Activated effector memory CD4-positive, alpha-beta T cell treated with anti-CD3 and anti-CD28 coated beads, Interleukin-2, amount 50 U/mL, for 16 hours (primary cell): ENCODE results near the gene GLB1L3.

ENCODE experiments used
- DNase-seq: peaks from one replicate; pipeline ENCODE4 v3.0.0-alpha.2; 2020

Gene GLB1L3, protein sequence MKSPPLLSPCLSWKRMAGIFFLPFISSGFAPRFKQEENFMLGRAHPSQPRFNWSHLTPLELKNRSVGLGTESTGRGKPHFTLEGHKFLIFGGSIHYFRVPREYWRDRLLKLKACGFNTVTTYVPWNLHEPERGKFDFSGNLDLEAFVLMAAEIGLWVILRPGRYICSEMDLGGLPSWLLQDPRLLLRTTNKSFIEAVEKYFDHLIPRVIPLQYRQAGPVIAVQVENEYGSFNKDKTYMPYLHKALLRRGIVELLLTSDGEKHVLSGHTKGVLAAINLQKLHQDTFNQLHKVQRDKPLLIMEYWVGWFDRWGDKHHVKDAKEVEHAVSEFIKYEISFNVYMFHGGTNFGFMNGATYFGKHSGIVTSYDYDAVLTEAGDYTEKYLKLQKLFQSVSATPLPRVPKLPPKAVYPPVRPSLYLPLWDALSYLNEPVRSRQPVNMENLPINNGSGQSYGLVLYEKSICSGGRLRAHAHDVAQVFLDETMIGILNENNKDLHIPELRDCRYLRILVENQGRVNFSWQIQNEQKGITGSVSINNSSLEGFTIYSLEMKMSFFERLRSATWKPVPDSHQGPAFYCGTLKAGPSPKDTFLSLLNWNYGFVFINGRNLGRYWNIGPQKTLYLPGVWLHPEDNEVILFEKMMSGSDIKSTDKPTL

DNA sequence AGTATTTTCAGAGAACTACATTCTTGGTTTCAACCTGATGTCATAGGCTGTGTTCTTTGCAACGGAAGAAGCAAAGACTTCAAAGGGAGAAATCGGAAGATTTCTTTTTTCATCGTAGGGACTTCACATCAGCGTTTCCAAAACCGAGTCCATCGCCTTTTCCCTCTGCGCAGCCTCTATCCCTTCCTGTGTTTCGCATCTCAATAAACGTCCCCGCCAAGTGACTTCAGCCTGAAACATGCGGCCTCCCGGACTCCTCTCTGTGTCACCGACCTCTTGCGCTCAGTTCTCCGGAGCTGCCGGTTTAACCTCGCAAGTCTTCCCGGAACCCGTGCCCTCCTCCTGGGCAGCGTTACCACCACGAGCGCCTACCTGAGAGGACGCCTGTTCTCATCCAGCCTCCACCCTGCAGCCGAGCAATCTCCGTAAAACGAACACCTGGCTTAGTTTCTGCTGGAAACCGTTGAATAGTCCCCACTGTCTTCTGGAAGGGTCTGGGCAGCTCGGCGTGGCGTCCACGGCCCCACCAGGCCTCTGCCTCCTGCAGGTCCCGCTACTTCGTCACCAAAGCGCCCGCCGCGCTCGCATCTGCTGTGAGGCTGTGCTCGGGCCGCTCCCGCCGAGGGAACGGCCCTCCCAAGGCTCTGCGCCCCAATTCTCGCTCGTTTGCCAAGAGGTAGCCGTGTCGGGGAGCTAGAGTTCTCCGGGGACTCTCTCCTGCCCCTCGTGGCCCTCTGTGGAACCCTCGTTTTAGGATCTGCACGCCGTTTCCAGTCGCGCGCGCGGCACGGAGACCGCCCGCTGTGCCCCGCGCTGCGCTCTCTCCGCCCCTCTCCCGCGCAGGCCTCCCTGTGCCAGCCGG is at the start of gene GLB1L3:
TSS of gene GLB1L3 (plus strand) at position 846 of the 862 bp plus-strand sequence. CDS start 362 bp downstream, outside the sequence.
- peak; percentile 92 for DNase-seq

DNA sequence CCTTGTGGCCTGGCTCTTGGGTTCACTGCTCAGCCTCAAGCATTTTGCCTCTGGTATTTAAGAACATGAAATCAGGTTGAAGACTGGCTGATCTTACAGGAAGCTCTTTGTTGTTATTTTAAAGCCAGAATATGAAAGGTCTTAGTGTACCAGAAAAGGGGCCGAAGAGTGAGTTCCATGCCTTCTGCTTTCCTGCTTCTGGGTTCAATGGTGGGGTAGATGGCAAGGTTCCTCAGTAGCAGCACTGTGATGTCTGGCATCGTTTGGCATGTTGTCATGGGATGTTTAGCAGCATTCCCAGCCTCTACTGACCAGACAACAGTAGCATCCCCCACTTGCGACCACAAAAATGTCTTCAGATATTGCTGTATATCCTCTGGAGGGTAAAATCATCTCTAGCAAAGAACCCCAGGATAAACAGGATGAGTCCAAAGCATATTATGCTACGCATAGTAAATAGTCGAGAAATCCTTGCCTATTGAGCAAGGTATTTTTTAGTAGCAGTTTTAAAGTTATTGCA is 49.3 kb upstream of the GLB1L3 start:
- DNase-seq, result no peak

- DNase-seq, result no peak
Observed at GRCh38 chr11:134228625-134229024, 47.6 kb upstream of the GLB1L3 start.

- DNase-seq, result no peak
Observed at GRCh38 chr11:134229126-134229790, 46.9 kb upstream of the GLB1L3 start.

DNA sequence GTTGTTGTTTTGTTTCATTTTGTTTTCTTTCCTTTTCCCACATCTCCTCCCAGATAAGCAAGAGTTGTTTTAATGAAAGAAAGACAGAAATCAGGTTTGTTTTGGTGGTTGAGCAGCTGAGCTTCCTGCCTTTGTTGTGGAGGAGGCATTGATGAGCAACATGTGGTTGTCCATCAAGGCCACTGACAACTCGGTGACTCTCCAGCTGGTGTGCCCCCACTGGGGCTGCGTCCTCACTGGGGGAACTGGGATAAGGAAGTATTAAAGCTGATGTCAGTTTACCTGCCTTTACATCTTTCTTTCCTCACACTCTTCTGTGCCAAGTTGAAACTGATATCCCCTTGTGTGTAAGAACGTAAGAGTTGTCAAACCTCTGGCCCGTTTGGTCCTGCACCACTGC is 45.8 kb upstream of the GLB1L3 start:
- no peak for DNase-seq

DNA sequence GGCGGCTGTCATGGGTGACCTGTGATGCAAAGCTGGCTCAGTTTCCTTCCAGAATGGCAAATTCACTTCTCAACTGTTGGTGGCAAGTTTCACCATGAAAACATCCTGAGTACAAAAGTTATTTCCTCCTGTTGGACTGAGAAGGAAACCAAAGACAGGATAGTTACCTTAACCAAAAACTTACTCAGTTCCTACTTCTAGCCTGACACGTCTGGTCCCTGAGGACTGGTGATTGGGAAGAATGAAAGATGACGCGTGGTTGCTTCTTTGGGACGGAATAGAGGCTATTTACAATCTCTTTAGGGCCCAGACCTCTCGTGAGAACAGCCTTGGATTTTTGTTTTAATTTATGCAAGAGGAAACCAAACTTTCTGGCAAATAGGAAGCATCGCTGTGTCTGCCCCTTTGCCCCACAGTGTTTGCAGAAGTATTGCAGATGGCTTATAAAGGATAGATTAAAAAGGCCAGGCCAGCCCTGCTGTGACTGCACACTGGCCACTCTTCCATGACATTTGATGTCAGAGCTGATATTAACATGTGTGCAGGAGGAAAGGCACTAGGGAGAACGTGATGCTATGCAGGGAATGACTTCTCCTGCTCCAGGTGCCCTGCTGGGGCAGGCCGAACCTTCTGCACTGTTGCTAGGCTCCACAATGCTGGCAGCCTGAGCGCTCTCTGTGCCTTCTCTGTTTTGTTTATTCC is 44.1 kb upstream of the GLB1L3 start:
- DNase-seq, result no peak

- DNase-seq, result no peak
Observed at GRCh38 chr11:134233729-134234179, 42.4 kb upstream of the GLB1L3 start.

DNA sequence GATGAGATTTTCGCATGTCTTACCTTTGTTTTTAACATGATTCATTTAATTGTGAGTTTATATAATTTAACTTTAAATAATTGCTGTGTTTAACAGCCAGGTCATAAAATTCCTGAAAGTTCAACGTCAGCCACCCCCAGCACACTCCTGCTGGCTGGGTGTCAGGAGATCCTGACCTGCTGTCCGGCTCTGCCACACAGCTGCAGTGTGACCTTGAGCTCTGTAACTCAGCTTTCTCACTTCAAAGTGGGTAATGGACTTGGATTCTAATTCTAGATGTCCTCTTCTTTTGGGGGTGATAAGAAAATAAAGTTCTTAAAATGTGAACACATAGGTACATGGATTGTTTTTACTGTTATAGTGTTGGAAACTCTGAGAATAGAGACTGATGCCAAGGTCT is 40.8 kb upstream of the GLB1L3 start:
- no peak for DNase-seq

- no peak for DNase-seq
Observed at GRCh38 chr11:134236834-134237556, 39.2 kb upstream of the GLB1L3 start.

- no peak for DNase-seq
Observed at GRCh38 chr11:134237557-134237922, 38.6 kb upstream of the GLB1L3 start.

GRCh38 chr11:134238956-134239355 is 37.2 kb upstream of the GLB1L3 start:
- no peak for DNase-seq

DNA sequence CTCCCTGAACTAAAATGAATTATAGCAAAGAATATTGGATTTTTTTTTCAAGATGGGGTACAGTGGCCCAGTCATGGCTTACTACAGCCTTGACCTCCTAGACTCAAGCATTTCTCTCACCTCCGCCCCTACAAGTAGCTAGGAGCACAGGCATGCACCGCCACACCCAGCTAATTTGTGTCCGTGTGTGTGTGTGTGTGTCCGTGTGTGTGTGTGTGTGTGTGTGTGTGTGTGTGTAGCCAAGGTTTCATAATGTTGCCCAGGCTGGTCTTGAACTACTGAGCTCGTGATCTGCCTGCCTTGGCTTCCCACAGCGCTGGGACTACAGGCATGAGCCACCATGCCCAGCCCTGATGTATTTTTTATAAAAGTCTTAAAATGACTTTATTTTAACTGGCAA is 35.6 kb upstream of the GLB1L3 start:
- no peak for DNase-seq

DNA sequence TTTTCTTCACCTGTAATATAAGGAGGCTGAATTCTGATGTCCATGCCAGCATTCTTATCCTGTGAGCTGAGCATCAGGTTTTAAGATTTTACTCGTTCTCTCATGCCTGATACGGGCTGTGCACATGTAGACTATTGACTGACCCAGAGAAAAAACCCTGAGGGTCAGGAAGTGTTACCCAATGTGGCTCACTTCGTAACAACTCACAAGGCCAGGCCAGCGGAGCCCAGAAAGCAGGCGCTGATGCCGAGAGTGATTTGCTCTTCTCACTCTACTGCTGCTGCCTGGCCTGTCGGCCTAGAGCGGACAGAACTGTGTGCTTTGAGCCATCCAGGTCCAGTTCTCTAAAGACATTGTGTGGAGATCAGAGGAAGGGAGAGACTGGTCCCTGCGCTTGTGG is 33.8 kb upstream of the GLB1L3 start:
- no peak for DNase-seq

GRCh38 chr11:134243913-134244312 is 32.3 kb upstream of the GLB1L3 start:
- no peak for DNase-seq

DNA sequence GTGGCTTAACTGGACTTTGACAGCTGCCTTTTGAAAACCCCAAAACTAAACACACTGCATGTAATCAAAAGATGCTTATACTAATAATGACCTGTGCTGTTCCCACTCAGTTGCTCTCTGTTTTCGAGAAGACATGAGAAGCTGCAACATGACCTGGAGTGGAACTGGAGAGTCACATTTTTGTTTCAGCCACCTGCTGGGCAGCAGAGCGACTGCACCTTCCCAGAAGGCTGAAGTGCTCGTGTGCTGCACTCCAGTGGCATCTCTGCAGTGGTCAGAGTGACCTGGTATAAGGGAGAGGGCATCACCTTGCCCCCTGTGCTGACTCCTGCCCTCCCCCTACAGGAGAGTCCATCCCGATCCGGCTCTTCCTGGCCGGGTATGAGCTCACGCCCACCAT is 31.6 kb upstream of the GLB1L3 start:
- DNase-seq, result no peak

DNA sequence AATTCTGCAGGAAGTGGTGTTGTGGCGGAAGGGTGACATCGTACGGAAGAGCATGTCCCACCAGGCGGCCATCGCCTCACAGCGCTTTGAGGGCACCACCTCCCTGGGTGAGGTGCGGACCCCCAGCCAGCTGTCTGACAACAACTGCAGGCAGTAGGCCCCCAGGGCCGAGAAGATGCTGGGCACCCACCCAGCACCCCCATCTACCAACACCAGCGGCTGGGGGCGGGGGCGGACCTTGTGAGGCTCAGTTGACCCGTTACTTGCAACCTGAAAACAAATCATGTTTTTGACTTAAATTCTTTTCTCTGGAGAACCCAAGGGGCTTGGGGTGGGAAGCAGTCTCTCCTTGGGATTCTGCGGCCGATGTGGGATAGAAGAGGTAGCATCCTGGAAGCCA is 30.7 kb upstream of the GLB1L3 start:
- DNase-seq, result no peak

DNA sequence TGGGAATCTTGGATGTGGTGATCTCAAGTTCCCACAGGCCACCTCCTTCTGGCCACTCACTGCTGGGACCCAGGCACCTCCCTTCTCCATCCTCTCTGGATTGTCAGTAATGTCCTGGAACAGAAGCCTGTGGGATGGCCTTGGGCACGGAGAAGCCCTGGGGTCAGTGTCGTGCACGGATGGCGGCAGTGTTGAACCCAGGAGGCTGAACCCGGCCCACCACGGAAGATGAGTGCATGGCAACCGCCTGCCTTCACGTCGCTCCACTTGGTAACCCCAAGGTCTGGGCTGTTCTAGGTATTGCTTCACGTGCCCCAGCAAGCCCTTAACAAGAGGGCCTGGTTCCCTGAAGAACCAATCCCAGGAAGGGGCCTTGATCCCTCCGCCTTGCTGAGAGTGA is 30.1 kb upstream of the GLB1L3 start:
- no peak for DNase-seq

DNA sequence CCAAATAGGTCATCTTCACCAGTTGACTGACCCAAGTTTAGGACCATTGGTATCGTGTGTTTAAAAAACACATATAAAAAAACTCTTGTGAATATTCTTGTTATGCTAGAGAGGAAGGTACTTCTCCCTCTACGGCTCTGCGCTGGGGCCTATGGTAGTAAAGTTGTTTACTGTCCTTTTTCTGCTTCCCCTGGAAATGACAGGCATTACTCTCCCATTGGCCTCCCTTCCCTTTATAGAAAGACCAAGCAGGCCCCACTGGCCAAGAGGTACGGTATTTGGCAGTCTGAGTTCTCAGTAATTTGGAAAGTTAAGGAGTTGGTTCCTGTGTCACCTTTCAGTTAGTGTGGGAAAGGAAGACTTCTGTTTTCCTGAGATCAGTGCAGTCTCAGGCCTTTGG is 29.5 kb upstream of the GLB1L3 start:
- no peak for DNase-seq

- no peak for DNase-seq
Observed at GRCh38 chr11:134248910-134249480, 27.2 kb upstream of the GLB1L3 start.

DNA sequence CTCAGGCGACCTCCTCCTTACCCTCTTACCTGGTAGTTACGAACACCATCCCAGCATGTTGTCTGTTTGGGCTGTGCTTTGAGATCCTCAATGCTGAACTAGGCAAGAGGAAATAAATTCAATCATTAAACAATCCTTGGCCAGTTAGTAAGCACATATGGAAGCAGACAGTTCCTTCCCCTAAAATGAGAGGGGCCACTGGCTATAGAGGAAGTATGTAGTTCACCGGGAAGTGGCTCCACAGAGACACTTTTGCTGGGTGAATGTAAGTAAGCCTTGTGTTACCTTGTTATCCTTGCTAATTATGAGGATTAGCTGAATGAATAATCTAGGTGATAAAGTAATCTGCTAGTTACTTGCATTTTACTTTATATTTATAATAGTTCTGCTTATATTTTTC is 25.9 kb upstream of the GLB1L3 start:
- no peak for DNase-seq

DNA sequence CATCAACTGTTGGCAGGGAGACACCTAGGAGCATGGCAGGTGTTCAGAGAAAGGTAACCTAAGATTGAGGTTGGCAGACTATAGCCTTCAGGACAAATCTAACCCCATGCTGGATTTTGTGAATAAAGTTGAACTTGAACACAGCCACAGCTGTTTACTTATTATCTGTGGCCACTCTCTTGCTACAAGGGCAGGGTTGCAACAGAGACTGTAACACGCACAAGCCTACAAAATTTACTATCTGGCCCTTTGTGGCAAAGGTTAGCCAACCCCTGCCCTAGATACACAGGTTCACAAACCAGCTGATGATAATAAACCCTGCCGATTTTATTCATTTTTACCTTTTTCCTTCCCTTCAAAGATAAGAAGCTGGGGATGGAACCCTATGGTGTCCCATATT is 25.5 kb upstream of the GLB1L3 start:
- DNase-seq, result no peak
